ENCODE results near the gene MAGT1. TPM values are rescaled to one million over a fixed set of nuclear protein-coding genes. Genes with fewer than 3 reads are reported as not detected.
A peak's percentile ranks its signal among the peaks of the same experiment; 100 is the strongest.

MAGT1 gene
- polyA plus RNA-seq, 1 of the 3 experiments (the other 2 are of a cell fraction), result 24.1 TPM

DNA sequence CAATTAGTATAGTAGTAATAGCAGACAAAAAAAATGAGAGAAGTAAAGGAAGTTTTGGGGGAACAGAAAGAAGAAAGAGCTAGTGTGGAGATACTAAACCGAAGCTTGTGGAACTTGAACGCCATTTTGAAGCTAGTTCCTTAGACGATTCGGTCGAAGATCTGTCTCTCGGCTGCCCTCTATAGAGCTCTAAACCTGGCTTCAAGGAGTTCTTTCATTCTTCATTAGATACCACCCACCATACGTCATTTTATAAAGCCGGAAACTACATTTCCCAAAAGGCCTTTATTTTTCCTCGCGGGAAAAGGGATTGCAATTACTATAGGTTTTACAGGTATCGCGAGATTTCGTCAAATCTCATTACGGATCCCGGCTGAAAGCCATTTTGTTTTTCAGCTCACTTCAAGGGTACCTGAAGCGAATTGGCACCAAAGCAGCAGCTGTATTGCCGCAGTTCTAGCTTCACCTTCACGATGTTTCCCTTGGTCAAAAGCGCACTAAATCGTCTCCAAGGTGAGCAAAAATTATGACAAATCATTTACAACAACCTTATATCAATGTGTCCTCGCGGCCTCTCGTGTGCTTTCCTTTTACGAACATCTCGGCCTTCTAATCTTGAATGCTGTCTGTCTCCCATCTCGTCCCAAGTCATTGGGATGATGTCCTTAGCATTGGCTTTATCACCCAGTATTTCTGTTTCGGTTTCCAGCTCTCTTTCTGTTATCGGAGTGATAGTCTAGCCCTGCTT lies 4.0 kb upstream of the MAGT1 start, which contains the start of gene COX7B (continued):
- TF ChIP-seq FOXJ3 (CRISPR knock-in tag; IDR thresholded peaks at IDR 0.05), result no peak
- TF ChIP-seq EZH2phosphoT487 (IDR thresholded peaks at IDR 0.05; ENCODE audit: borderline replicate concordance, low read depth), result no peak
- TF ChIP-seq SMC3 (IDR thresholded peaks at IDR 0.05; ENCODE audit: low read depth, low read length), result no peak
- no peak; the same call in 1 of the 2 replicates for TF ChIP-seq NFIC (IDR thresholded peaks at IDR 0.05; ENCODE audit: borderline replicate concordance)
- peak; percentile 92 for TF ChIP-seq SIN3A (IDR thresholded peaks at IDR 0.05; ENCODE audit: borderline replicate concordance, low read depth, low read length)
- TF ChIP-seq, protein P1, sequence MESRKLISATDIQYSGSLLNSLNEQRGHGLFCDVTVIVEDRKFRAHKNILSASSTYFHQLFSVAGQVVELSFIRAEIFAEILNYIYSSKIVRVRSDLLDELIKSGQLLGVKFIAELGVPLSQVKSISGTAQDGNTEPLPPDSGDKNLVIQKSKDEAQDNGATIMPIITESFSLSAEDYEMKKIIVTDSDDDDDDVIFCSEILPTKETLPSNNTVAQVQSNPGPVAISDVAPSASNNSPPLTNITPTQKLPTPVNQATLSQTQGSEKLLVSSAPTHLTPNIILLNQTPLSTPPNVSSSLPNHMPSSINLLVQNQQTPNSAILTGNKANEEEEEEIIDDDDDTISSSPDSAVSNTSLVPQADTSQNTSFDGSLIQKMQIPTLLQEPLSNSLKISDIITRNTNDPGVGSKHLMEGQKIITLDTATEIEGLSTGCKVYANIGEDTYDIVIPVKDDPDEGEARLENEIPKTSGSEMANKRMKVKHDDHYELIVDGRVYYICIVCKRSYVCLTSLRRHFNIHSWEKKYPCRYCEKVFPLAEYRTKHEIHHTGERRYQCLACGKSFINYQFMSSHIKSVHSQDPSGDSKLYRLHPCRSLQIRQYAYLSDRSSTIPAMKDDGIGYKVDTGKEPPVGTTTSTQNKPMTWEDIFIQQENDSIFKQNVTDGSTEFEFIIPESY (IDR thresholded peaks at IDR 0.05; ENCODE audit: borderline replicate concordance, low read depth), result peak; percentile 100
- TF ChIP-seq TAF1 (IDR thresholded peaks at IDR 0.05; ENCODE audit: borderline replicate concordance, low read depth, low read length), result peak; percentile 87
- no peak for TF ChIP-seq GABPA (IDR thresholded peaks at IDR 0.05; ENCODE audit: low read depth)
- peak; percentile 91 for TF ChIP-seq POLR2AphosphoS5 (IDR thresholded peaks at IDR 0.05; ENCODE audit: low read depth, low read length)

DNA sequence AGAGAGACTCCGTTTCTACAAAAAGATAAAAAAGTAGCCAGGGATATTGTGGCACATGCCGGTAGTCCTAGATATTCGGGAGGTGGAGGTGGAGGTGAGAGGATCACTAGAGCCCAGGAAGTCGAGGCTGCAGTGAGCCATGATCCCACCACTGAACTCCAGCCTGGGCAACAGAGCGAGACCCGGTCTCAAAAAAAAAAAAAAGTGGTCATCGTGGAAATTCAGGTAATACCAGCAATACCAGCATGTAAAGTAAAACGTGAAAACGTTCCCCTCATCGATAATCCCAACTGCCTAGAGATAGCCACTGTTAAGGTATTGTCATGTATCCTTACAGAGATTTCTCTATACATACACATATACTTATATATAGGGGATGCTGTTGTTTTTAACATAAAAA lies 1.5 kb downstream of the MAGT1 start:
- H3K9me3 ChIP-seq, result no peaks in the 10 kb centered on the region
- no peak overlapping the region for H2AFZ ChIP-seq (ENCODE audit: low read depth)
- no peaks in the 10 kb centered on the region for H3K9me2 ChIP-seq
- H3K36me3 ChIP-seq (replicated peaks in 1 of 2; ENCODE audit: control insufficient read depth in 1 of 2, insufficient read depth in 2 of 2, low read length in 1 of 2), result no peaks in the 10 kb centered on the region
- ChIA-PET POLR2A (no interaction called here), CTCF (no interaction called here)
- peak overlapping the region; percentile 75; the same call in 1 of the 2 replicates for H3K9ac ChIP-seq
- no peak for TF ChIP-seq TCF12 (IDR thresholded peaks at IDR 0.05)
- no peak for TF ChIP-seq GATA2 (CRISPR knock-in tag; IDR thresholded peaks at IDR 0.05)
- TF ChIP-seq, protein P2, sequence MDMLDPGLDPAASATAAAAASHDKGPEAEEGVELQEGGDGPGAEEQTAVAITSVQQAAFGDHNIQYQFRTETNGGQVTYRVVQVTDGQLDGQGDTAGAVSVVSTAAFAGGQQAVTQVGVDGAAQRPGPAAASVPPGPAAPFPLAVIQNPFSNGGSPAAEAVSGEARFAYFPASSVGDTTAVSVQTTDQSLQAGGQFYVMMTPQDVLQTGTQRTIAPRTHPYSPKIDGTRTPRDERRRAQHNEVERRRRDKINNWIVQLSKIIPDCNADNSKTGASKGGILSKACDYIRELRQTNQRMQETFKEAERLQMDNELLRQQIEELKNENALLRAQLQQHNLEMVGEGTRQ (IDR thresholded peaks at IDR 0.05; ENCODE audit: borderline replicate concordance, low read depth, low read length), result no peak
- peaks cover 15% of the 10 kb centered on the region for H3F3A ChIP-seq (replicated peaks; ENCODE audit: insufficient read depth)
- H3K4me3 ChIP-seq (ENCODE audit: low read depth in 2 of 2, low read length in 1 of 2), result peak overlapping the region; percentile 71 to 84; a peak in 3 of 4 replicates
- no peaks in the 10 kb centered on the region; a peak in 1 of 4 replicates for H3K4me1 ChIP-seq (ENCODE audit: control insufficient read depth in 1 of 2, insufficient read depth in 2 of 2, low read depth in 1 of 2, low read length in 1 of 2)
- no peaks in the 10 kb centered on the region for H3K27me3 ChIP-seq (ENCODE audit: insufficient read depth)
- no peak for DNase-seq
- 40% methylated on average over 10 of the region's 10 CpGs for WGBS (ENCODE audit: low lambda C conversion rate)
- H3K4me2 ChIP-seq, result peak overlapping the region; percentile 76
- peaks cover 60% of the 10 kb centered on the region for H3K79me2 ChIP-seq (ENCODE audit: insufficient read depth)
- no peak overlapping the region for H3K27ac ChIP-seq (ENCODE audit: low read depth in 2 of 2, low read length in 1 of 2)
- H4K20me1 ChIP-seq (ENCODE audit: insufficient read depth), result no peaks in the 10 kb centered on the region
